Thoracic aorta (tissue), 2 donors: ENCODE measurements around the gene GID8. TPM values are rescaled to one million over a fixed set of nuclear protein-coding genes. Genes with fewer than 3 reads are reported as not detected.

Experiments used
- ATAC-seq: fragments of 150-250 bp; one replicate; pipeline ENCODE4 v1.8.0; 2017; ENCODE audit warnings: low read depth; ENCODE audit not compliant: insufficient number of reproducible peaks, low FRiP score
- DNase-seq: peaks from one replicate; pipeline ENCODE4 v3.0.0-alpha.2; 2020; ENCODE audit warnings: low spot score
- H3K27ac ChIP-seq, 2 donors: fragments of 200-600 bp; sonication (generic); 1 replicate in 1 of 2; 2 replicates in 1 of 2; pipeline ENCODE4 v1.5.1; 2016; ENCODE audit warnings: mild to moderate bottlenecking in 2 of 2, moderate library complexity in 2 of 2
- H3K27me3 ChIP-seq: fragments of 200-600 bp; sonication (generic); replicated peaks from 2 replicates; pipeline ENCODE4 v1.6.0; 2016; ENCODE audit warnings: mild to moderate bottlenecking; ENCODE audit not compliant: insufficient read depth
- H3K36me3 ChIP-seq: fragments of 200-600 bp; sonication (generic); one replicate; pipeline ENCODE4 v1.5.1; 2016
- H3K4me1 ChIP-seq, 2 donors: fragments of 200-600 bp; sonication (generic); 1 replicate in 1 of 2; 2 replicates in 1 of 2; pipeline versions ENCODE4 v1.5.1 to v1.6.0; 2016; ENCODE audit warnings: low read depth in 2 of 2, mild to moderate bottlenecking in 1 of 2; ENCODE audit not compliant: control insufficient read depth in 1 of 2
- H3K4me3 ChIP-seq: fragments of 200-600 bp; sonication (generic); 2 replicates; pipeline ENCODE4 v1.5.1; 2016; ENCODE audit warnings: mild to moderate bottlenecking
- H3K9me3 ChIP-seq: fragments of 200-600 bp; sonication (generic); 2 replicates; pipeline ENCODE4 v1.5.1; 2016
- CTCF ChIP-seq: fragments of 200-600 bp; sonication (generic); IDR thresholded peaks from one replicate; pipeline ENCODE4 v1.5.1; 2019; ENCODE audit warnings: antibody characterized with exemption
- total RNA-seq, 2 donors: library from RNA; depleted of rRNA; stranded (reverse); fragments of >200 nt; gene quantifications; one replicate each; pipeline versions ENCODE4 v1.1.0 to v1.2.3, GENCODE V29; 2016

GID8 gene
- total RNA-seq, 2 donors from 2014 or later = 29.1 to 30.3 TPM

GRCh38 chr20:62968378-62969178 lies 30.6 kb downstream of the GID8 start:
- no peaks in the 10 kb centered on the region for H3K36me3 ChIP-seq
- no peaks in the 10 kb centered on the region for H3K27me3 ChIP-seq
- no peak overlapping the region for H3K27ac ChIP-seq
- no peaks in the 10 kb centered on the region for H3K9me3 ChIP-seq
- H3K4me3 ChIP-seq = no peak overlapping the region
- ATAC-seq (no peak), DNase-seq (no peak)
- no peak for TF ChIP-seq CTCF
- H3K4me1 ChIP-seq = peaks cover 6 to 11% of the 10 kb centered on the region in 2 donors

- Histone ChIP-seq H3K27ac (no peak overlapping the region), H3K4me1 (peaks cover 6 to 11% of the 10 kb centered on the region in 2 donors), H3K9me3 (no peaks in the 10 kb centered on the region), H3K36me3 (no peaks in the 10 kb centered on the region), H3K27me3 (no peaks in the 10 kb centered on the region), H3K4me3 (no peak overlapping the region)
- ATAC-seq (no peak), DNase-seq (no peak)
- no peak for TF ChIP-seq CTCF
Measured at GRCh38 chr20:62969179-62969760, 31.3 kb downstream of the GID8 start.

GRCh38 chr20:62969939-62970306 lies 32.0 kb downstream of the GID8 start:
- H3K27me3 ChIP-seq = no peaks in the 10 kb centered on the region
- no peak for ATAC-seq
- H3K27ac ChIP-seq = no peak overlapping the region
- peaks cover 6 to 11% of the 10 kb centered on the region in 2 donors for H3K4me1 ChIP-seq
- no peaks in the 10 kb centered on the region for H3K36me3 ChIP-seq
- H3K9me3 ChIP-seq = no peaks in the 10 kb centered on the region
- H3K4me3 ChIP-seq = no peak overlapping the region
- no peak for TF ChIP-seq CTCF
- no peak for DNase-seq

- H3K27ac ChIP-seq = no peak overlapping the region
- peaks cover 6 to 11% of the 10 kb centered on the region in 2 donors for H3K4me1 ChIP-seq
- H3K4me3 ChIP-seq = no peak overlapping the region
- no peaks in the 10 kb centered on the region for H3K36me3 ChIP-seq
- no peak for DNase-seq
- no peaks in the 10 kb centered on the region for H3K9me3 ChIP-seq
- no peak for TF ChIP-seq CTCF
- H3K27me3 ChIP-seq = no peaks in the 10 kb centered on the region
- ATAC-seq = no peak
Measured at GRCh38 chr20:62970307-62971210, 32.6 kb downstream of the GID8 start.
